DMS79 (cell line): ENCODE measurements around the gene CCDC88B.

Experiments used
- DNase-seq: peaks from one replicate; lab custom pipeline; 2025; lab: John Stamatoyannopoulos, UW

Gene CCDC88B

GRCh38 chr11:64347193-64347867 lies 7.3 kb downstream of the CCDC88B start:
- no peak for DNase-seq

- DNase-seq: no peak
Measured at GRCh38 chr11:64348383-64349024, 8.5 kb downstream of the CCDC88B start.

- DNase-seq: no peak
Measured at GRCh38 chr11:64349025-64349387, 9.0 kb downstream of the CCDC88B start.

DNA sequence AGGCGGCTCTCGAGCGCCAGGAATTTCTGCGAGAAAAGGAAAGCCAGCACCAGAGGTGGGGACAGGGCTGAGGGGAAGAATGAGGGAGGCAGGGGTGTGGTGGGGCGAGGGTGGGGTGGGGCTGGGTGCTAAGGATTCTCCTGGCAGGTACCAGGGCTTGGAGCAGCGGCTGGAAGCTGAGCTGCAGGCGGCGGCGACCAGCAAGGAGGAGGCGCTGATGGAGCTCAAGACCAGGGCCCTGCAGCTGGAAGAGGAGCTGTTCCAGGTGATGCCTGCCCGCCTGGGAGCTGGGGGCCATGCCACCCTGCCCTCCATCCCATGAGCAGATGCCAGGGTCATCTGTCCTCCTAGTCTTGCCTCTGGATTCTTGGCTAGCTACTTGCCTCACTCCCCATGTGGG lies 9.4 kb downstream of the CCDC88B start:
- no peak for DNase-seq

DNA sequence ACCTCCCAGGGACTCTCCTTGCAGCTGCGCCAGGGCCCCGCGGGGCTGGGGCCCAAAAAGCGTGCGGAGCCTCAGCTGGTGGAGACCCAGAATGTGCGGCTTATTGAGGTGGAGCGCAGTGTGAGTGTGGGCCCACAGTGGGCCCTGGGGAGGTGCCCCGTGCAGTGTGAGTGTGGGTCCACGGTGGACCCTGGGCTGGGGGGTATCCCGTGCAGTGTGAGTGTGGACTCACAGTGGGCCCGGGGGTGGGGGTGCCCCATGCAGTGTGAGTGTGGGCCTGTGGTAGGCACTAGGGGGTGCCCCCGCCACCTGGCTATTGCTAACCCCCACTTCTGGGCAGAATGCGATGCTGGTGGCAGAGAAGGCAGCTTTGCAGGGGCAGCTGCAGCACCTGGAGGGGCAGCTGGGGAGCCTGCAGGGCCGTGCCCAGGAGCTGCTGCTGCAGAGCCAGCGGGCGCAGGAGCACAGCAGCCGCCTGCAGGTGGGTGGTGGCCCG lies 11.2 kb downstream of the CCDC88B start:
- no peak for DNase-seq

- DNase-seq: peak; percentile 33
Measured at GRCh38 chr11:64352099-64352994, 12.3 kb downstream of the CCDC88B start.

DNA sequence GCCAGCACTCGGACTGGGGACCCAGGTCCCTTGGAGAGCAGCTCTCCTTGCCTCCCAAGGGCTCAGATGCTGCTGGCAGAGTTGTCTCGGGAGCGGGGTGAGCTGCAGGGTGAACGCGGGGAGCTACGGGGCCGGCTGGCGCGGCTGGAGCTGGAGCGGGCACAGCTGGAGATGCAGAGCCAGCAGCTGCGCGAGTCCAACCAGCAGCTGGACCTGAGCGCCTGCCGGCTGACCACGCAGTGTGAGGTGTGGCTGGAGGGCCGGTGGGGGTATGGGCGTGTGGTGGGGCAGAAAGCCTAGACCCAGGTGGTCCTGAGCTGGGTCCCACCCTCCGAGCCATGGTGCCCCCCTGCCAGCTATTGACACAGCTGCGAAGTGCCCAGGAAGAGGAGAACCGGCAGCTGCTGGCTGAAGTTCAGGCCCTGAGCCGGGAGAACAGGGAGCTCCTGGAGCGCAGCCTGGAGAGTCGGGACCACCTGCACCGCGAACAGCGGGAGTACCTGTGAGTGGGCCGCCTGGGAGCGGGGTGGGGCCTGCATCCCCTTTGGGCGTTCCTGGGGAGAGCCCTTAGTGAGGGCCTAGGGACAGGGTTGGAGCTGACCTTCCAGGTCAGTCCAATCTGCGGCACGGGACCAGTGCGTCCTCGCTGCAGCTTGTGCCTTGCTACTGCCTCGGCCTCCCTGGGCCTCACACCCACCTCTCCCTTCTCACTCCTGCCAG lies 13.2 kb downstream of the CCDC88B start:
- no peak for DNase-seq

- DNase-seq: no peak
Measured at GRCh38 chr11:64353715-64354506, 13.9 kb downstream of the CCDC88B start.

- DNase-seq: peak; percentile 68
Measured at GRCh38 chr11:64355078-64355940, 15.3 kb downstream of the CCDC88B start.

DNA sequence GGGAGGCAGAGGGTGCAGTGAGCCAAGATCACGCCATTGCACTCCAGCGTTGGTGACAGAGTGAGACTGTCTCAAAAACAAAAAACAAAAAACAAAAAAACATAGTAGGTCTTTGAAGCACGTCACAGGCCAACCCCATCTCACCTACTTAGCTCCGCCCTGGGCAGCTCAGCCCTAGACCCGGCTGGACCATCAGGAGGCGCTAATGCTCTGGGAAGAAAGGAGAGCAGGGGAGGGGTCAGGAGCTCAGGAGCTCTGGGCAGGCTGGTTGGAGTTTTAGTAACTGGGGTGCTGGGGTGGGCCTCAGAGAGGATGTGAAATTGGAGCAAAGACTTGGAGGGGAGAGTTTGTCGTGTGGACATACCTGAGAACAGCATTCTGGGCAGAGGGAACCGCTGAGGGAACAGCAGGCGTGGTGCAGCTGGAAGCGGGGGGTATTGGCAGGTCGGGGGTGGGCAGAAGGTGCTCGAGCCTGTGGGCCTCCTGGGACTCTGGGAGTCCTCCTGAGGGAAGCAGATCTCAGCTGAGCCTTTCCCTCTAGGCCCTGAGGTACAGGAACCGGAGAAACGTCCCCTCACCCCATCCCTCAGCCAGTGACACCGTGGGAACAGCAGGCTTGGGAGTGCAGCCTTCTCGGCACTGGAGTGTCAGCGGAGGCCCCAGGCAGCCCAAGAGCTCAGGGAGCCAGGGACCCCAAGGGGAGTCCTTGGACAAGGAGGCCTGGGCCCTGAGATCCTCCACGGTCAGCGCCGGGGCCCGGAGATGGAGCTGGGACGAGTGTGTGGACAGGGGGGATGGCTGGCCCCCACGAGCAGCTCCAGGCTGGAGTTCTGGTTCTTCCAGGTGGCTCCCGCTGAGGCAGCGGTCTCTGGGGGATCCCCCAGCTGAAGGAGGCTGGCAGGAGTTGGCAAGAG lies 16.8 kb downstream of the CCDC88B start:
- peak; percentile 16 for DNase-seq

GRCh38 chr11:64357446-64357845 lies 17.4 kb downstream of the CCDC88B start:
- no peak for DNase-seq

DNA sequence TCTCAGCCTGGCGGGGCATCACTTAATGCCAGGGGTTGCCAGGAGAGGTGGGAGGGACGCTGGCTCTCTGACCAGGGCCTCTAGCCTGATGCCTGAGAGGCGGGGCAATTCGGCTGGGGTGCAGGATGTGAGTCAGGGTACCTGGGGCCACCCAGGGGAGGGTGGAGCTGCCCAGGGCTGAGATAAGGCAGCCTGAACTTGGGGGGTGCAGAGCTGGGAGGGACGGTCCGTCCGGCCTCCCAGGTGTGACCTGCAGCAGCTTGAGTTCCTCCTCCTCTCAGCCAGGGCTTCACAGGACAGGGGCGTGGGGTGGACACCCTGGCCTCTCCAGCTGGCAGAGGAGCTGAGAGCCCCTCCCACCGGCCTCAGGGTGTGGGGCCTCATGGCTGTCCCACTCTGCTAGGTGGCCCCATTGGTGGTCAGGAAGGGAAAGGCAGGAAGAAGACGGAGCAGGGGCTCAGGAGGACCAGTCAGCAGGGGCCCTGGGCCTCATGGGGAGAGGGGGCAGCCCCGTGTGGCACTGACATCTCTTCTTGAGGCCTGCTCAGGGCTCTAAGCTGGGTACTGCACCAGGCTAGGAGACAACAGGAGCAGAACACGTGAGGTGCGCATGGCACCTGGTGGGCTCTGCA lies 18.0 kb downstream of the CCDC88B start:
- no peak for DNase-seq

DNA sequence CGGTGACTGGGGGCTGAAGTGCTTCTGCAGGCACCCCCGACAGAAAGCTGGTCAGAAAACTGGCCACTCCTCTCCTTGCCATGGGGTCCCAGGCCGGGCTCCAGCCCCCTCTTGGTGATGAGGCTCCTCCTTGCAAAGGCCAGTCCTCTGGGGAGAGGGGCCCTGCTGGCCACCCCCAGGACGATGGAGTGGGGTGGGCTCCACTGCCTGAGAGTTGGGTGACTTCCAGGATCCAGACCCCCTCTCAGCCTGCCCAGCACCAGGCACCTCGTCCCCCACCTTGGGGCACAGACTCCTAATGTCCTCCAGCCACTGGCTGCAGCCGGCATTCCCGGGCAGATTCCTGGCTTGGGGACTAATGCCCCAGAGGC lies 18.5 kb downstream of the CCDC88B start:
- no peak for DNase-seq

- no peak for DNase-seq
Measured at GRCh38 chr11:64358907-64359711, 19.1 kb downstream of the CCDC88B start, which contains the start of gene RPS6KA4. TSS of gene RPS6KA4 (plus strand) at chr11:64359162. CDS start at chr11:64359236, 74 bp downstream.

DNA sequence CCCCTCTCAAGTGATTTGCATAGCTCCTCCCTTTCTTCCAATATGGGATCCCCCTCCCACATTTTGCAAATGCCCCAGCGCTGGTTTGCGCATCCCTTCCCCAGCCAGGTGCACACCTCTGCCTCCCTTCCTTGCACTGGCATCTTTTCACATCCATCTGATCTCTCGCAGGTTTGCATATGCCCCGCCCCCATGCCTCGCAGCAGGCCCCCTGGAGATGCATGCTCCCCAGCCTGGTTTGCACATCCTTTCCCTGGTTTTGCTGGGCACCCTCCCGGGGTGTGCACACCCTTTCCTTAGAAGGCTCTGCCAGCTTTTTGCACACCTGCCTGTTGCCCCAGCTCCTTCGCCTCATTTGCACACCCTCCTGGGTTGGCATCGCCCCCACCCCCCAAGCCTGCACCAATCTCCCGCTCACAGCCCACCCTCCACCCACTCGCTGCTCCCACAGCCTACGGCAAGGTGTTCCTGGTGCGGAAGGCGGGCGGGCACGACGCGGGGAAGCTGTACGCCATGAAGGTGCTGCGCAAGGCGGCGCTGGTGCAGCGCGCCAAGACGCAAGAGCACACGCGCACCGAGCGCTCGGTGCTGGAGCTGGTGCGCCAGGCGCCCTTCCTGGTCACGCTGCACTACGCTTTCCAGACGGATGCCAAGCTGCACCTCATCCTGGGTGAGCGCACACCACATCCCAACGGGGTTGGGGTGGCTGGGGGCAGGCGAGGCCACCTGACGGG lies 19.9 kb downstream of the CCDC88B start:
- peak; percentile 44 for DNase-seq

GRCh38 chr11:64360448-64360921 lies 20.5 kb downstream of the CCDC88B start:
- DNase-seq: peak; percentile 53

DNA sequence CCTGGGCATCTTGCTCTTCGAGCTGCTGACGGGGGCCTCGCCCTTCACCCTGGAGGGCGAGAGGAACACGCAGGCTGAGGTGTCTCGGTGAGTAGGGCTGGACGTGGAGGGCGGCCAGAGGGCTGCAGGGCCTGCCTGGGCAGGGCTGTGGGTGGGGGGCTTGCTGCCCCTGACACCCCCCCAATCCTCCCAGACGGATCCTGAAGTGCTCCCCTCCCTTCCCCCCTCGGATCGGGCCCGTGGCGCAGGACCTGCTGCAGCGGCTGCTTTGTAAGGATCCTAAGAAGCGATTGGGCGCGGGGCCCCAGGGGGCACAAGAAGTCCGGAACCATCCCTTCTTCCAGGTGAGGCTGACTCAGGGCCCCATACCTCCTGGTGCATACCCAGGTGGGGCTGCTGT lies 21.7 kb downstream of the CCDC88B start:
- DNase-seq: no peak
